SK-N-MC (cell line): ENCODE data around the gene APOC4.

Experiments used
- EZH2 ChIP-seq: fragments of 200-600 bp; sonication (generic); IDR thresholded peaks from one replicate; pipeline ENCODE4 v1.6.1; 2017; ENCODE audit warnings: antibody characterized with exemption
- POLR2AphosphoS5 ChIP-seq: IDR thresholded peaks from 2 replicates; pipeline ENCODE4 v1.6.1; 2012; ENCODE audit warnings: mild to moderate bottlenecking, low read depth, low read length, borderline replicate concordance

DNA sequence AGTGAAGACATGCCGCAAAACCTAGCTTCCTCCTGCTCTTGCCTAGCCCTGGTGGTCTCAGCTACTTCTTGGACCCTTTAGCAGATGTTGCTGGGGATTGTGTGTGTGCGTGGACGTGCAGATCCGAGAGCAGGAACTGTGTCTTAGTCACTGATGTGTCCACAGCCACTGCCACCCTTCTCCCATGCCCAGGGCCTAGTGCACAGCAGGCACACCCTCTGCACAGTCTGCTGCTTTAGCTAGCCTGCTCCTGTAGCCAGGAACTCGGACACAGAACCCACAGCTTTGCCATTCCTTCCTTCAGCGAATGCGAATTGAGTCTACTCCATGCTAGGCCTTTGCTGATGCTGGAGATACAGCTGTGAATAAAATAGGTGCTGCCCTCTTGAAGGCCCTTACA is 15.5 kb downstream of the APOC4 start:
- TF ChIP-seq POLR2AphosphoS5 (no peak), EZH2 (no peak)
